ENCODE data around the gene MCF2L.

The MCF2L gene

GRCh38 chr13:112992931-112993680 is 24.1 kb downstream of the MCF2L start:
- TF ChIP-seq PATZ1 (CRISPR knock-in tag; IDR thresholded peaks at IDR 0.05; ENCODE audit: borderline replicate concordance) (no peak), ARNTL (CRISPR knock-in tag; IDR thresholded peaks at IDR 0.05; ENCODE audit: borderline replicate concordance, low read depth) (no peak)
- ATAC-seq = no peak

GRCh38 chr13:112994084-112994780 is 25.2 kb downstream of the MCF2L start:
- ATAC-seq = no peak
- TF ChIP-seq ARNTL (CRISPR knock-in tag; IDR thresholded peaks at IDR 0.05; ENCODE audit: borderline replicate concordance, low read depth) = no peak
- no peak for TF ChIP-seq POU6F1 (CRISPR knock-in tag; IDR thresholded peaks at IDR 0.05; ENCODE audit: borderline replicate concordance, low read depth)
- no peak for TF ChIP-seq CSDC2 (CRISPR knock-in tag; IDR thresholded peaks at IDR 0.05)
- TF ChIP-seq ZNF565 (CRISPR knock-in tag; conservative IDR thresholded peaks at IDR 0.05; ENCODE audit: low read depth) = no peak
- TF ChIP-seq CSRNP3 (CRISPR knock-in tag; IDR thresholded peaks at IDR 0.05) = no peak
- no peak for TF ChIP-seq TOX (CRISPR knock-in tag; IDR thresholded peaks at IDR 0.05; ENCODE audit: borderline replicate concordance)
- TF ChIP-seq OSR1 (CRISPR knock-in tag; IDR thresholded peaks at IDR 0.05) = no peak
- TF ChIP-seq PATZ1 (CRISPR knock-in tag; IDR thresholded peaks at IDR 0.05; ENCODE audit: borderline replicate concordance) = no peak
- TF ChIP-seq ZFP3 (CRISPR knock-in tag; IDR thresholded peaks at IDR 0.05) = no peak
- TF ChIP-seq BACH2 (CRISPR knock-in tag; IDR thresholded peaks at IDR 0.05; ENCODE audit: borderline replicate concordance) = no peak
- no peak for TF ChIP-seq GLIS3 (CRISPR knock-in tag; IDR thresholded peaks at IDR 0.05)
- TF ChIP-seq RARB (CRISPR knock-in tag; IDR thresholded peaks at IDR 0.05) = no peak
- TF ChIP-seq TSHZ2 (CRISPR knock-in tag; IDR thresholded peaks at IDR 0.05) = no peak
- TF ChIP-seq ISL1 (CRISPR knock-in tag; IDR thresholded peaks at IDR 0.05) = no peak
- TF ChIP-seq CREB5 (CRISPR knock-in tag; IDR thresholded peaks at IDR 0.05; ENCODE audit: low read depth) = no peak
- TF ChIP-seq ZC3H10 (CRISPR knock-in tag; IDR thresholded peaks at IDR 0.05) = no peak
- TF ChIP-seq ZNF8 (CRISPR knock-in tag; IDR thresholded peaks at IDR 0.05) = no peak
